ENCODE data around the gene RNF130. TPM values are rescaled to one million over a fixed set of nuclear protein-coding genes. Genes with fewer than 3 reads are reported as not detected.

RNF130 gene
- total RNA-seq, 1 donor from 2014 or later: 183 TPM

DNA sequence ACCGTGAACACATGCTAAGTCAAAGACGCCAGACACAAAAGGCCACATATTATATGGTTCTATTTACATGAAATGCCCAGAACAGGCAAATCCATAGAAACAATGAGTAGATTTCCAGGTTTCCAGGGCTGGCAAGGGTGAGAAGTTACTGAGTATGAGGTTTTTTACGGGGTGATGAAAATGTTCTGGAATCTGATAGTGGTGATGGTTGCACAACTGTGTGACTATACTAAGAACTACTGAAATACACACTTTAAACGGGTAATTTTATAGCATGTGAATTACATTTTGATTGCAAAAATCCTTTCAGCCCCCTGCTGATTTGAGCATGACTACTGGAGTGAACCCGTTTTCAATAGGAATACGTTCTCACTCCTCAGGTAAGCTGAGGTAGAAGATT is 117.1 kb downstream of the RNF130 start:
- no peaks in the 10 kb centered on the region for H3K9me3 ChIP-seq (ENCODE audit: low read depth)
- peaks cover 26% of the 10 kb centered on the region for H3K36me3 ChIP-seq
- Mint-ChIP-seq H3K27ac (no peak overlapping the region), H3K4me3 (no peak overlapping the region), H3K4me1 (no peaks in the 10 kb centered on the region), H3K9me3 (no peaks in the 10 kb centered on the region), H3K27me3 (ENCODE audit: insufficient read depth, low read depth) (no peaks in the 10 kb centered on the region), H3K36me3 (peaks cover 61% of the 10 kb centered on the region)
- no peak for DNase-seq (ENCODE audit: low spot score)
- H3K4me3 ChIP-seq: no peak overlapping the region
- no peaks in the 10 kb centered on the region for H3K79me2 ChIP-seq (ENCODE audit: low read depth)
- TF ChIP-seq EZH2 (IDR thresholded peaks at IDR 0.05): no peak
- TF ChIP-seq, protein P1, sequence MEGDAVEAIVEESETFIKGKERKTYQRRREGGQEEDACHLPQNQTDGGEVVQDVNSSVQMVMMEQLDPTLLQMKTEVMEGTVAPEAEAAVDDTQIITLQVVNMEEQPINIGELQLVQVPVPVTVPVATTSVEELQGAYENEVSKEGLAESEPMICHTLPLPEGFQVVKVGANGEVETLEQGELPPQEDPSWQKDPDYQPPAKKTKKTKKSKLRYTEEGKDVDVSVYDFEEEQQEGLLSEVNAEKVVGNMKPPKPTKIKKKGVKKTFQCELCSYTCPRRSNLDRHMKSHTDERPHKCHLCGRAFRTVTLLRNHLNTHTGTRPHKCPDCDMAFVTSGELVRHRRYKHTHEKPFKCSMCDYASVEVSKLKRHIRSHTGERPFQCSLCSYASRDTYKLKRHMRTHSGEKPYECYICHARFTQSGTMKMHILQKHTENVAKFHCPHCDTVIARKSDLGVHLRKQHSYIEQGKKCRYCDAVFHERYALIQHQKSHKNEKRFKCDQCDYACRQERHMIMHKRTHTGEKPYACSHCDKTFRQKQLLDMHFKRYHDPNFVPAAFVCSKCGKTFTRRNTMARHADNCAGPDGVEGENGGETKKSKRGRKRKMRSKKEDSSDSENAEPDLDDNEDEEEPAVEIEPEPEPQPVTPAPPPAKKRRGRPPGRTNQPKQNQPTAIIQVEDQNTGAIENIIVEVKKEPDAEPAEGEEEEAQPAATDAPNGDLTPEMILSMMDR (IDR thresholded peaks at IDR 0.05): no peak
- no peak overlapping the region for H3K27ac ChIP-seq
- no peak overlapping the region for H3K9ac ChIP-seq
- H3K4me2 ChIP-seq: no peak overlapping the region
- H4K20me1 ChIP-seq (ENCODE audit: low read depth): peaks cover 7% of the 10 kb centered on the region
- H3K27me3 ChIP-seq: no peaks in the 10 kb centered on the region
- H3F3A ChIP-seq (ENCODE audit: low read depth): peaks cover 16% of the 10 kb centered on the region
- no peak overlapping the region for H2AFZ ChIP-seq (replicated peaks)
- H3K4me1 ChIP-seq: no peaks in the 10 kb centered on the region

DNA sequence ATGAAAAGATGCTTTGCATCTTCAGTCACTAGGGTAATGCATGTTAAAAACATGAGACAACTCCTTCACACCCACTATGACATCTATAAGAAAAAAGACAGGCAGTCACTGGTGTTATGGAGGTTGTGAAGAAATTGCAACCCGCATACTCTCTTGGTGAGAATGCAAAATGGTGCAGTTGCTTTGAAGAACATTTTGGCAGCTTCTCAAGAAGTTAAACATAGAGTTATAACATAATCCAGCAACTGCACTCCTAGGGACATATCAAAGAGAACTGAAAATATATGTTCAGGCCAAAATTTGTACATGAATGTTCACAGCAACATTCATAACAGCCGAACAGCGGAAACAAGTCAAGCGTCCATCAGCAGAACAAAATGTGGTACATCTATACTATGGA is 117.6 kb downstream of the RNF130 start:
- H3K36me3 ChIP-seq: peaks cover 26% of the 10 kb centered on the region
- no peaks in the 10 kb centered on the region for H3K9me3 Mint-ChIP-seq
- peaks cover 59% of the 10 kb centered on the region for H3K36me3 Mint-ChIP-seq

DNA sequence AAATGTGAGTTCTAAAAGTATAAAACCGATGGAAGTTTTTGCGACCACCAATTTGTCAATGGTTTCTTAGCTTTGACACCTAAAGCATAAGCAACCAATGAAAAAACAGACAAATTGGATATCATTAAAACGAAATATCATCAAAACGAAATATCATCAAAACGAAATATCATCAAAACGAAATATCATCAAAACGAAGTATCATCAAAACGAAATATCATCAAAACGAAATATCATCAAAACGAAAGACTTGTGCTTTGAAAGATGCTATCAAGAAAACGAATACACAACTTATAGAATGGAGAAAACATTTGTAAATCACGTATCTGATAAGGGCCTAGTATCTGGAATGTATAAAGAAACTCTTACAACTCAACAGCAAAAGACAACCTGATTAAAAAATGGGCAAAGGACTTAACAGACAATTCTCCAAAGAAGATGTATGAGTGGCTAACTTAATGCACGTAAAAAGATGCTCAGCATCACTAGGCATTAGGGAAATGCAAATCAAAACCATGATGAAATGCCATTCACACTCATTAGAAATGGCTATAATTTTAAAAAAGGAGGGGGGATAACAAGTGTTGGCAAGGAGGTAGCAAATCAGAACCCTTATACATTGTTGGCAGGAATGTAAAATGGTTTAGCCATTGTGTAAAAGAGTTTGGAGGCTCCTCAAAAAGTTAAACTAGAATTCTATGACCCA is 134.4 kb downstream of the RNF130 start:
- Histone ChIP-seq H3K36me3 (peaks cover 4% of the 10 kb centered on the region), H2AFZ (replicated peaks) (no peak overlapping the region), H3K9me3 (ENCODE audit: low read depth) (no peaks in the 10 kb centered on the region), H3K27me3 (no peaks in the 10 kb centered on the region), H3K4me3 (no peak overlapping the region), H3F3A (ENCODE audit: low read depth) (no peaks in the 10 kb centered on the region), H3K9ac (no peak overlapping the region), H4K20me1 (ENCODE audit: low read depth) (no peaks in the 10 kb centered on the region), H3K4me2 (no peak overlapping the region), H3K79me2 (ENCODE audit: low read depth) (no peaks in the 10 kb centered on the region), H3K27ac (no peak overlapping the region), H3K4me1 (no peaks in the 10 kb centered on the region)
- no peaks in the 10 kb centered on the region for H3K4me1 Mint-ChIP-seq
- TF ChIP-seq, protein P1 (IDR thresholded peaks at IDR 0.05): no peak
- TF ChIP-seq EZH2phosphoT487 (IDR thresholded peaks at IDR 0.05): no peak
- no peak for TF ChIP-seq EZH2 (IDR thresholded peaks at IDR 0.05)
- DNase-seq (ENCODE audit: low spot score): no peak
- peaks cover 36% of the 10 kb centered on the region for H3K36me3 Mint-ChIP-seq
- H3K4me3 Mint-ChIP-seq: no peak overlapping the region
- H3K9me3 Mint-ChIP-seq: peaks cover 3% of the 10 kb centered on the region
- no peak overlapping the region for H3K27ac Mint-ChIP-seq
- no peaks in the 10 kb centered on the region for H3K27me3 Mint-ChIP-seq (ENCODE audit: insufficient read depth, low read depth)

More for the DNA sequence above, 117.6 kb downstream of the RNF130 start:
- Histone ChIP-seq H3K27me3 (no peaks in the 10 kb centered on the region), H3K9ac (no peak overlapping the region), H3K79me2 (ENCODE audit: low read depth) (no peaks in the 10 kb centered on the region), H3F3A (ENCODE audit: low read depth) (peaks cover 16% of the 10 kb centered on the region), H3K4me2 (no peak overlapping the region), H2AFZ (replicated peaks) (no peak overlapping the region), H3K27ac (no peak overlapping the region), H3K4me3 (no peak overlapping the region), H4K20me1 (ENCODE audit: low read depth) (peaks cover 7% of the 10 kb centered on the region), H3K4me1 (no peaks in the 10 kb centered on the region), H3K9me3 (ENCODE audit: low read depth) (no peaks in the 10 kb centered on the region)
- no peak for TF ChIP-seq EZH2 (IDR thresholded peaks at IDR 0.05)
- no peak for TF ChIP-seq EZH2phosphoT487 (IDR thresholded peaks at IDR 0.05)
- TF ChIP-seq, protein P1 (IDR thresholded peaks at IDR 0.05): no peak
- Mint-ChIP-seq H3K27me3 (ENCODE audit: insufficient read depth, low read depth) (no peaks in the 10 kb centered on the region), H3K27ac (no peak overlapping the region), H3K4me1 (no peaks in the 10 kb centered on the region), H3K4me3 (no peak overlapping the region)
- DNase-seq (ENCODE audit: low spot score): no peak
